Measurements from ENCODE around the gene LIPC. TPM values are rescaled to one million over a fixed set of nuclear protein-coding genes. Genes with fewer than 3 reads are reported as not detected.

LIPC gene
- total RNA-seq, 1 donor from 2014 or later = 0.62 TPM

GRCh38 chr15:58430224-58430787, 1.5 kb upstream of the LIPC start:
- intact Hi-C loops (cut with DNase I) = loop anchor here (10.0 kb wide), 1 partner anchor 156 kb away; no protein-coding TSS in a partner anchor
- no peak for DNase-seq (ENCODE audit: low spot score)

DNA sequence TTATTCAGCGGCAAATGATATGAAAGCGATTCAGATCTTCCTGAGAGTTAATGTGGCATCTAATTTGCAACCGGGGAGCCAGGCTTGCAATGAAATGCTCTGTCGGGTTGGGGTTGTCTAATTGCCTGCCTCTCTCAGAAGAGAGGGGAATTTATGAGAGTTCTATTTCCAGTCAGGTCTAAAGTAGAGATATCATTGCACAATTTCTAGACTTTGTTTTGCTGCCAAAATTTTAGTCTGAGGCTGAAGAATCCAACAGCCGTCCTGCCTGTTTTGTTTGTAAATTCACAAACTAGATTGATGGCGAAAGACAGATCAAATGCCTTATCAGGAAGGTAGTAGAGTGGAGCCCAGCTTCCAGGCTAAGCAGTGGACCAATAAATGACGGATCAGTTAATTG, 610 bp downstream of the LIPC start:
- intact Hi-C loops (cut with DNase I) = loop anchor here (10.0 kb wide), 1 partner anchor 158 kb away; no protein-coding TSS in a partner anchor
- DNase-seq (ENCODE audit: low spot score) = no peak

DNA sequence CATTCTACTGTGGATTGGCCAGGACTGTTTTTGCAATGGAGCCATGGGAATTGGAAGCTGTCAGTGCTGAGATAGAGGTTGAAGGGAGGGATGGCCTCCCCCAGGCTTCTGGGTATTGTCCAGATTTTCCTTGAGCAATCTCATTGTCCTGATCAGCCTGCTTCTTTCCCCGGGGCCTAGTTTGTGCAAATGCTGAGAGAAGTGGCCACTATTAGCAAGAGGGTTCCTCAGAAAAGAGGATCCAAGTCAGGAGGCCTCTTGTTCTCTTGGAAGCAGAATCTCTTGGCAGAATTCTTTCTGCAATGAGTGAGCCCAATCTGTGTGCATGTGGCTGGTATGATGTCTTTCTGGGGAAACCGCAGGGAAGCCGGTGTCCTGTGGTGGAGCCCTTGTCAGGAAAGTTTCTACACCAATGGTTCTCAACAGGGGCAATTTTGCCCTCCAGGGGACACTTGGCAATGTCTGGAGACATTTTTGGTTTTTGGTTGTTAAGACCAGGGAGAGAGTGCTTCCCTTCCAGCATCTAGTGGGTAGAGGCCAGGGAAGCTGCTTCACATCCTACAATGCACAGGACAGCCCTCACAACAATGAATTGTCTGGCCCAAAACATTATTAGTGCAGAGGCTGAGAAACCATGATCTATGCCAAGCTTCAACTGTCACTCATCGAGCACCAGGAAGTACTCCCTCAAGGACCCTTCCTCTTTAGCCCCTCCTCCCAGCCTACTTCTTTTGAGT, 2.0 kb downstream of the LIPC start:
- no peak for DNase-seq (ENCODE audit: low spot score)
- intact Hi-C loops (cut with DNase I) = loop anchor here (10.0 kb wide), 1 partner anchor 159 kb away; no protein-coding TSS in a partner anchor

DNA sequence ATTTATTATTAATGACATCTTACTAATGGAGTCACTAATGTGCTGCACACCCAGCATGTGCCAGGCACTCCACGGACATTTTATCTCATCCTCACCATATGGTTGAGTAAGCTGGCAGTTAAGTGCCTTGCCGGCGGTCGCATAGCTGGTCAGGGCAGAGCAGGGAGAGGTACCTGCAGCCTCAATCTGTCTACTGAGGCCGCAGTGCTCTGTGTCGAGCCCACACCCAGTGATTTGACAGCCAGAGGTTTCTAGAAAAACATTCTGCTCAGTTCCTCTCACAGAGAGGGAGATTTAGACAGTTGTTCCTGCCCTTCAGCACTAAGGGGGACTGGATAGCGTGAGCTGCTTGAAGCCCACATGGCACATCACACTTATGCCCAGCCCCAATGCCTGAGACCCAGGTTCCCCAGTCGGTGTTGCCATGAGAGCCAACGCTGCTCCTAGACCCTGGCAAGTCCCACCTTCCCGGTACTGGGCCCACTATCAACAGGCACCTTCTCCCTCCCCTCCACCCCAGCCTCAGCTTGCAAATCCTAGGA, 2.6 kb downstream of the LIPC start:
- DNase-seq (ENCODE audit: low spot score) = no peak
- intact Hi-C loops (cut with DNase I) = loop anchor here (10.0 kb wide), 1 partner anchor 160 kb away; no protein-coding TSS in a partner anchor

DNA sequence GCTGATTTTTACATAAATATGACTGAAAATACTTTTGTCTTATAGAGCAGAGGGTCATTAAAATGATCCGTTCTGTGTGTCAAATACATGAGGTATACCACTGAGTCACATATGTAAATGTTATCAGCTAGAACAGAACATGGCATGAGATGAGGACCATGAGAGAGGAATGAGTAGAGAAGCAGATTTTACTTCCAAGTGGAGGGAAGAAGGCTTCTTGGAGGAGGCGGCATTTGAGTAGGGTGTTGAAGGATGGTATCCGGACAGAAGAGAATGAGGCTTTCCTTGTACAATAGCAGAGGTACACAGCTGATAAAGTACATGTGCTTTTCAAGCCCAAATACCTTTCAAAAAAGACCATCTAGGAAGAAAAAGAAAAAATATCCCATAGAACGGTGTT, 4.8 kb downstream of the LIPC start:
- DNase-seq (ENCODE audit: low spot score) = no peak
- intact Hi-C loops (cut with DNase I) = loop anchor here (5.0 to 10.0 kb wide), 2 partner anchors 162 to 311 kb away; partner anchors contain the start of gene ADAM10

GRCh38 chr15:58437531-58438105, 5.8 kb downstream of the LIPC start:
- no peak for DNase-seq (ENCODE audit: low spot score)
- intact Hi-C loops (cut with DNase I) = loop anchor here (5.0 to 10.0 kb wide), 2 partner anchors 163 to 310 kb away; partner anchors contain the start of gene ADAM10

DNA sequence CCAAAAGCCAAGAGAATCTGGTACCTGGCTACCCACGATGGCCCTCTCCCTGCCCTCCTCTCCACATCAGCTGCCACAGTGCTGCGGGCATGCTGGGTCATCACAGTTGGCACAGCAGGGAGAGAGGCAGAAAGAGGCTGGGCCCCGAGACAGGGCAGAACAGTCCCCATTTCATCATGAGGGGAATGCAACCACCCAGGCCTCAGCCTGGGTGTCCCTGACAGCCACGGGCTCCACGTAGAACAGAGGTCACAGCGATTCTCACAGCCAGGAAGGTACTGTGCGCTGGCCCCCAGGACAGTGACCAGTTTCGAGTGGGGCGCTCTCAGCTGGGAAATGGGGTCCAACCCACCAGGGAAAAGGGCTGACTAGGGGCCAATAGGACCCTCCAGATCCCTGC, 6.3 kb downstream of the LIPC start:
- DNase-seq (ENCODE audit: low spot score) = no peak
- intact Hi-C loops (cut with DNase I) = loop anchor here (5.0 to 10.0 kb wide), 2 partner anchors 163 to 309 kb away; partner anchors contain the start of gene ADAM10

DNA sequence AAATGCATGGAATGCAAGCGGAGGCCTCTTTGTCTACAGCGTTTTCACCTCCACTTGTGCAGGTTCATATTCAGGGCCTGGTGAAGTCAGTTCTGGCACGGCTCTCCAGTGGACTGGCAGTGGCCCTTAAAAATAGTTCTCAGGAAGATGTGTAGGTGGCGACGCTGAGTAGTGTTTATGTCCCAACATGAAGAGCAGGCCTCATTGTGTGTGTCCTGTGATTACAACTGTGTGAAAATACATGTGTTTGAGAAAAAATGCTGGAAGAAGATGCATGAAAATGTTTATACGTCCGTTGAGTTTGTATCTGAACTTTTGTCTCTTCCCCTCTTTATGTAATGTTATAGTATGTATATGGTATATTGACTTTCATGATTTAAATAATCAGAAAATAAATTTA, 7.2 kb downstream of the LIPC start:
- DNase-seq (ENCODE audit: low spot score) = no peak
- intact Hi-C loops (cut with DNase I) = loop anchor here (5.0 to 10.0 kb wide), 2 partner anchors 164 to 308 kb away; partner anchors contain the start of gene ADAM10

- no peak for DNase-seq (ENCODE audit: low spot score)
- intact Hi-C loops (cut with DNase I) = loop anchor here (5.0 kb wide), 3 partner anchors 47 to 108 kb away; no protein-coding TSS in a partner anchor
Observed at GRCh38 chr15:58440158-58440910, 8.5 kb downstream of the LIPC start.

DNA sequence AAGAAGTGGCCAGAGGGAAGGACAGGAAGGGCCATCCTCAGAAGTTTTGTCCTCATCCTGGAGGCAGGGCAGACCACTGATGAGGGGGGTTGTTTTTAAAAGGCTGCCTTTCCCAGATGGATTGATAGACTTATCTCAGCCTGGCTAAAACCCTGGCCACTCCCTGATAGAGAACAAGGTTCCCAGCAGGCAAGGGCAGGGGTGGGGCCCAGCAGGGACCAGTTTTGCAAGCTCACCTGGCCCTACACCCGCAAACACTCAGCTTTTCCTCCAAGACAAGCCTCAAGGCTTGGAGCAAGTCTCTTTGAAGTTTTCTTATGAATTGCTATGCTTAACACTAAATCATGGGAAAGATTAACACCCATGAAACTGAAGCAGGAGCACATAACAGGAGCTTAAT, 9.1 kb downstream of the LIPC start:
- no peak for DNase-seq (ENCODE audit: low spot score)
- intact Hi-C loops (cut with DNase I) = loop anchor here (5.0 kb wide), 3 partner anchors 46 to 109 kb away; no protein-coding TSS in a partner anchor

DNA sequence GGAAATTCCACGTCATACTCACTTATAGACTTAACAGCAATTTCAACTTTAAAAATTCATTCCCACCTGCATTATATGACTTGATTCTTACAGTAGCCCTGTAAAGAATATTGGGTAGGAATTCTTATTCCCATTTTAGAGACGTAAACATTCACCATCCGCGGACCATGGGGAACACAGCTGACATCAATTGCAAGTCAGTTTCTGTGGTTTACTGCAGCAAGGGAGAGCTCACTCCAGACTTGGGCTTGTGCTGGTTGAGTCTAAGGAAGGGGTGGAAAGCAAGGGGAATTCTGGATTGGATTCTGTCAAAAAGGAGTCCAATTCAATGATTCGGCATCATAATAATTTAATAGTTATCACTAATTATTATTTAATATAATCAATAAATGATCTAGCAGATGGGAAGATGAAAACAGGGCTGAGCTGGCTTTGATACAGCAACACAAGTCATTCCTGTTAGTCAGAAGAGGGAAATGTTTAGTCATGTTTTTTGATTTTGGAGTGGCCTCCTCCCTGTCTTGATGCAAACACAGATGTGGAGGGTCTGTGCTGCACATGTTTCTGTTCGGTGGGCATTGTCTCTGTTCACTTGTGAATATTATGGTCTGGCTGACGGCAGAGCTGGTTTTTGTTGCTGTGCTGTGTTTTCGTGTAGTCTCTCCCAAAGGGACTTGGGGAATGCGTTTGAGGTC, 9.7 kb downstream of the LIPC start:
- DNase-seq (ENCODE audit: low spot score) = no peak
- intact Hi-C loops (cut with DNase I) = loop anchor here (5.0 kb wide), 3 partner anchors 46 to 109 kb away; no protein-coding TSS in a partner anchor

GRCh38 chr15:58442122-58442521, 10.3 kb downstream of the LIPC start:
- intact Hi-C loops (cut with DNase I) = loop anchor here (5.0 kb wide), 3 partner anchors 45 to 110 kb away; no protein-coding TSS in a partner anchor
- DNase-seq (ENCODE audit: low spot score) = no peak

- intact Hi-C loops (cut with DNase I) = loop anchor here (5.0 kb wide), 3 partner anchors 44 to 111 kb away; no protein-coding TSS in a partner anchor
Observed at GRCh38 chr15:58443308-58443707, 11.5 kb downstream of the LIPC start.

DNA sequence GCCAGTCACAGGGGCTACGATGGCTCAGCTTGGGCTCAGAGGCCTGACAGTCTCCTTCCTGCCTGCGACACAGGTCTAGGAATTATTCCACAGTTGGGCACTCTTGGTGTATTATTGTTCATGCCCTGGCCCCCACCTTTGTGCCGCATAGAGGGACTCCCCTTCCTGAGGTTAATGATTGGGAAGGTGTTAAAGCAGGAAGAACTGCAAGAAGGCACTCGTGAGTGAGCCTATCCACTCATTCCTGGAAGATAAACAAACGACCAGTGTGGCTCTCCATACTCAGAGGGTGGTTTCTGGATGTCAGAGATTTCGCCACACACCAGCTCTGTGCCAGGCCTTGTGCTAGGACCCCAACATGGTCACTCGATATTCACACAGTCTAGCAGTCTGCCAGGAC, 12.3 kb downstream of the LIPC start:
- intact Hi-C loops (cut with DNase I) = loop anchor here (5.0 kb wide), 3 partner anchors 43 to 112 kb away; no protein-coding TSS in a partner anchor
- DNase-seq (ENCODE audit: low spot score) = no peak

More at GRCh38 chr15:58443308-58443707, 11.5 kb downstream of the LIPC start:
- DNase-seq (ENCODE audit: low spot score) = no peak

- DNase-seq (ENCODE audit: low spot score) = no peak
- intact Hi-C loops (cut with DNase I) = loop anchor here (5.0 kb wide), 3 partner anchors 43 to 112 kb away; no protein-coding TSS in a partner anchor
Observed at GRCh38 chr15:58444658-58445332, 13.0 kb downstream of the LIPC start.

DNA sequence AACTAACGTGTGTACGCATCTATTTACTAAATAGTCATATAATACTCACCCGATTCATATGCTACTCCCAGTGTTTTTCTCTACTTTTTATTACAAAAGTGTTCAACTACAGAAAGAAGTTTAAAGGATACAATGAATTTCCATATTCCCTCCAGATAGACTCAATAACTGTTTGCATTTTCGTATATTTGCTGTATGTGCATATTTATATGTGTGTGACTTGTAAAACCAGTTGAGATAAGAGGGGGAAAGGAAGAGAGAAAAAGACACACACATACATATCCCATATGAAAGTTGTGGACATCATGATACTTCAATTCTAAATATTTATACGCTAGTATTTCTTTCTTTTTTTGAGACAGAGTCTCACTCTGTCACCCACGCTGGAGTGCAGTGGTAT, 14.1 kb downstream of the LIPC start:
- DNase-seq (ENCODE audit: low spot score) = no peak
- intact Hi-C loops (cut with DNase I) = no loop called here

GRCh38 chr15:58446521-58446920, 14.7 kb downstream of the LIPC start:
- no peak for DNase-seq (ENCODE audit: low spot score)
- intact Hi-C loops (cut with DNase I) = no loop called here
